OCI-LY7 (cell line): ENCODE results near the gene MYT1.

Experiments used
- EZH2phosphoT487 ChIP-seq: fragments of 200-600 bp; sonication (generic); IDR thresholded peaks from 2 replicates; pipeline ENCODE4 v1.6.1; 2018; ENCODE audit warnings: low read depth, borderline replicate concordance, mild to moderate bottlenecking, mixed run types, antibody characterized with exemption, low read length, moderate library complexity, mixed read lengths
- TF ChIP-seq, protein P1 (sequence below): fragments of 200-600 bp; sonication (generic); conservative IDR thresholded peaks from 2 replicates; pipeline ENCODE4 v1.5.1; 2014; ENCODE audit warnings: mild to moderate bottlenecking, antibody characterized with exemption, low read length, moderate library complexity, mixed read lengths

GRCh38 chr20:64140061-64140931 lies 24.0 kb upstream of the MYT1 start:
- TF ChIP-seq, protein P1, sequence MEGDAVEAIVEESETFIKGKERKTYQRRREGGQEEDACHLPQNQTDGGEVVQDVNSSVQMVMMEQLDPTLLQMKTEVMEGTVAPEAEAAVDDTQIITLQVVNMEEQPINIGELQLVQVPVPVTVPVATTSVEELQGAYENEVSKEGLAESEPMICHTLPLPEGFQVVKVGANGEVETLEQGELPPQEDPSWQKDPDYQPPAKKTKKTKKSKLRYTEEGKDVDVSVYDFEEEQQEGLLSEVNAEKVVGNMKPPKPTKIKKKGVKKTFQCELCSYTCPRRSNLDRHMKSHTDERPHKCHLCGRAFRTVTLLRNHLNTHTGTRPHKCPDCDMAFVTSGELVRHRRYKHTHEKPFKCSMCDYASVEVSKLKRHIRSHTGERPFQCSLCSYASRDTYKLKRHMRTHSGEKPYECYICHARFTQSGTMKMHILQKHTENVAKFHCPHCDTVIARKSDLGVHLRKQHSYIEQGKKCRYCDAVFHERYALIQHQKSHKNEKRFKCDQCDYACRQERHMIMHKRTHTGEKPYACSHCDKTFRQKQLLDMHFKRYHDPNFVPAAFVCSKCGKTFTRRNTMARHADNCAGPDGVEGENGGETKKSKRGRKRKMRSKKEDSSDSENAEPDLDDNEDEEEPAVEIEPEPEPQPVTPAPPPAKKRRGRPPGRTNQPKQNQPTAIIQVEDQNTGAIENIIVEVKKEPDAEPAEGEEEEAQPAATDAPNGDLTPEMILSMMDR: no peak
- no peak for TF ChIP-seq EZH2phosphoT487
